Bronchial epithelial cell (primary cell): Measurements from ENCODE around the gene LATS2. TPM values are rescaled to one million over a fixed set of nuclear protein-coding genes. Genes with fewer than 3 reads are reported as not detected.
A peak's percentile ranks its signal among the peaks of the same experiment; 100 is the strongest.

Experiments
- DNase-seq: peaks from one replicate; pipeline ENCODE4 v3.0.0-alpha.2; 2010; ENCODE audit warnings: low read depth
- FAIRE-seq: peaks from 2 replicates; lab custom pipeline; 2011; peaks lifted over from hg19 to GRCh38; lab: Jason Lieb, UNC
- H3K27me3 ChIP-seq: 2 replicates; pipeline ENCODE4 v1.5.1; 2011; ENCODE audit warnings: low read length; ENCODE audit not compliant: control insufficient read depth, insufficient read depth
- H3K36me3 ChIP-seq: 2 replicates; pipeline ENCODE4 v1.5.1; 2011; ENCODE audit warnings: low read length; ENCODE audit not compliant: control insufficient read depth, insufficient read depth
- H3K4me3 ChIP-seq: 2 replicates; pipeline ENCODE4 v1.5.1; 2011; ENCODE audit warnings: mild to moderate bottlenecking, low read depth, low read length, control low read depth
- total RNA-seq: library from RNA; depleted of rRNA; stranded (reverse); fragments of >200 nt; gene quantifications from 2 replicates; pipeline ENCODE4 v1.2.1, GENCODE V29; 2014
- TF ChIP-seq, protein P1 (sequence below): IDR thresholded peaks from 2 replicates; pipeline ENCODE4 v1.5.1; 2011; ENCODE audit warnings: mild to moderate bottlenecking, moderate library complexity, low read length, control low read depth, inconsistent platforms; ENCODE audit not compliant: insufficient read depth, severe bottlenecking

The LATS2 gene
- total RNA-seq, 1 donor from 2014 or later, result 5.3 TPM

GRCh38 chr13:21074546-21074945 lies 13.2 kb upstream of the LATS2 start:
- DNase-seq, result no peak
- Histone ChIP-seq H3K27me3 (no peaks in the 10 kb centered on the region), H3K36me3 (no peaks in the 10 kb centered on the region), H3K4me3 (no peak overlapping the region)
- FAIRE-seq, result no peak
- TF ChIP-seq, protein P1, sequence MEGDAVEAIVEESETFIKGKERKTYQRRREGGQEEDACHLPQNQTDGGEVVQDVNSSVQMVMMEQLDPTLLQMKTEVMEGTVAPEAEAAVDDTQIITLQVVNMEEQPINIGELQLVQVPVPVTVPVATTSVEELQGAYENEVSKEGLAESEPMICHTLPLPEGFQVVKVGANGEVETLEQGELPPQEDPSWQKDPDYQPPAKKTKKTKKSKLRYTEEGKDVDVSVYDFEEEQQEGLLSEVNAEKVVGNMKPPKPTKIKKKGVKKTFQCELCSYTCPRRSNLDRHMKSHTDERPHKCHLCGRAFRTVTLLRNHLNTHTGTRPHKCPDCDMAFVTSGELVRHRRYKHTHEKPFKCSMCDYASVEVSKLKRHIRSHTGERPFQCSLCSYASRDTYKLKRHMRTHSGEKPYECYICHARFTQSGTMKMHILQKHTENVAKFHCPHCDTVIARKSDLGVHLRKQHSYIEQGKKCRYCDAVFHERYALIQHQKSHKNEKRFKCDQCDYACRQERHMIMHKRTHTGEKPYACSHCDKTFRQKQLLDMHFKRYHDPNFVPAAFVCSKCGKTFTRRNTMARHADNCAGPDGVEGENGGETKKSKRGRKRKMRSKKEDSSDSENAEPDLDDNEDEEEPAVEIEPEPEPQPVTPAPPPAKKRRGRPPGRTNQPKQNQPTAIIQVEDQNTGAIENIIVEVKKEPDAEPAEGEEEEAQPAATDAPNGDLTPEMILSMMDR, result no peak

DNA sequence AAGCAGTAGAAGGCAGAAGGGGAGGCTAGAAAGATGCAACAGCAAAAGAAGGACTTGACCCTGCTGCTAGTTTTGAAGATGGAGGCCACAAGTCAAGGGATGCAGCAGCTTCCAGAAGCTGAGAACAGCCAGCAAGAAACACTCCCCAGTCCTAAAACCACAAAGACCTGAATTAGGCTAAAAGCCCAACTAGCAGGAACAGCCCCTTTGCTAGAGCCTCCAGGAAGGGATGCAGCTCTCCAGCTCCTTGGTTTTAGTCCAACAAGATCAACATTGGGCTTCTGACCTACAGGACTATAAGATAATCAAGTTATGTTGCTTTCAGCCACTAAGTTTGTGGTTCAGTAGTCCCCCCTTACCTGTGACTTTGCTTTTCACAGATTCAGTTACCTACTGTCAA lies 10.5 kb upstream of the LATS2 start:
- FAIRE-seq (no peak), DNase-seq (no peak)
- H3K27me3 ChIP-seq, result no peaks in the 10 kb centered on the region
- no peaks in the 10 kb centered on the region for H3K36me3 ChIP-seq
- H3K4me3 ChIP-seq, result no peak overlapping the region
- TF ChIP-seq, protein P1, result no peak

GRCh38 chr13:21071015-21071414 lies 9.6 kb upstream of the LATS2 start:
- DNase-seq, result no peak
- H3K36me3 ChIP-seq, result no peaks in the 10 kb centered on the region
- H3K4me3 ChIP-seq, result no peak overlapping the region
- FAIRE-seq, result no peak
- TF ChIP-seq, protein P1, result no peak
- H3K27me3 ChIP-seq, result no peaks in the 10 kb centered on the region

DNA sequence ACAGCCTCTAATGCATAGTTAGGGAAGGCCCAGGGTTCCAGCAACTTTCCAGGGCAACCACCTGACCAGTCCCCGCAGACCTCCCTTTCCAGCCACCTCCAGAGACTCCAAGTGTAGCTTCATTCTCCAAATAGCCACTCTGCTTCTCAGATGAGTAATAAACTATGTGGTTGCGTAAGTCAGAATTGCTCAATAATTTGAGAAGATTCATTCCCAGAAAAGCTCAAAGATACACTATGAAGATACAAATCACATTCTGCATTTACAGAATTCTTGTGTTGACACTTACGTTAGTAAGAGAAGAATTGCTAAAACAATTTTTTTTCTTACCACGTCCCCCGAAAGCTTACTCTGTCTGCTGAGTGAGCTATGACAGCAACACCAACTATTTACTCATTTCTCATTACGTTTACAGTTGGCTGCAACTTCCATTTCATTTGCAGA lies 8.2 kb upstream of the LATS2 start:
- H3K27me3 ChIP-seq, result no peaks in the 10 kb centered on the region
- DNase-seq (peak; percentile 96), FAIRE-seq (no peak)
- H3K36me3 ChIP-seq, result no peaks in the 10 kb centered on the region
- no peak overlapping the region for H3K4me3 ChIP-seq
- TF ChIP-seq, protein P1, result no peak

GRCh38 chr13:21067848-21068247 lies 6.5 kb upstream of the LATS2 start:
- Histone ChIP-seq H3K36me3 (no peaks in the 10 kb centered on the region), H3K4me3 (no peak overlapping the region), H3K27me3 (no peaks in the 10 kb centered on the region)
- DNase-seq (no peak), FAIRE-seq (no peak)
- TF ChIP-seq, protein P1, result no peak

DNA sequence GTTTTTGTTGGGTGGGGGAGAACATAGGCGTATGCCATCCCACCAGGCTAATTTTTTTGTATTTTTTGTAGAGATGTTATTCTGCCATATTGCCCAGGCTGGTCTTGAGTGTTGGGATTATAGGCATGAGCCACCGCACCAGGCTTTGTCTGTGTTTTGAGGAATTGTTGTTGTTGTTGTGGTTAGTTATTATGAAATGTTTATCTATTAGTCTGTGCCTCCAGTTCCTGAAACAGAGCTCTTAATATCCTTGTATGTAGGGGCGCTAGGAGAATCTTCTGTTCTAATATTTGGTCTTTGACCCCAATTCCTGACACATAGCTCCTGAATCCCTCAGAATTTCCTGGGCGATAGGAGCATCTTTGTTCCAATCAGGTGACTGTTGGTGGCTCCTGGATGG lies 5.6 kb upstream of the LATS2 start:
- Histone ChIP-seq H3K36me3 (no peaks in the 10 kb centered on the region), H3K27me3 (no peaks in the 10 kb centered on the region), H3K4me3 (no peak overlapping the region)
- TF ChIP-seq, protein P1, result no peak
- FAIRE-seq, result no peak
- DNase-seq, result no peak
